Measurements from ENCODE around the gene SLC39A11.

The SLC39A11 gene

DNA sequence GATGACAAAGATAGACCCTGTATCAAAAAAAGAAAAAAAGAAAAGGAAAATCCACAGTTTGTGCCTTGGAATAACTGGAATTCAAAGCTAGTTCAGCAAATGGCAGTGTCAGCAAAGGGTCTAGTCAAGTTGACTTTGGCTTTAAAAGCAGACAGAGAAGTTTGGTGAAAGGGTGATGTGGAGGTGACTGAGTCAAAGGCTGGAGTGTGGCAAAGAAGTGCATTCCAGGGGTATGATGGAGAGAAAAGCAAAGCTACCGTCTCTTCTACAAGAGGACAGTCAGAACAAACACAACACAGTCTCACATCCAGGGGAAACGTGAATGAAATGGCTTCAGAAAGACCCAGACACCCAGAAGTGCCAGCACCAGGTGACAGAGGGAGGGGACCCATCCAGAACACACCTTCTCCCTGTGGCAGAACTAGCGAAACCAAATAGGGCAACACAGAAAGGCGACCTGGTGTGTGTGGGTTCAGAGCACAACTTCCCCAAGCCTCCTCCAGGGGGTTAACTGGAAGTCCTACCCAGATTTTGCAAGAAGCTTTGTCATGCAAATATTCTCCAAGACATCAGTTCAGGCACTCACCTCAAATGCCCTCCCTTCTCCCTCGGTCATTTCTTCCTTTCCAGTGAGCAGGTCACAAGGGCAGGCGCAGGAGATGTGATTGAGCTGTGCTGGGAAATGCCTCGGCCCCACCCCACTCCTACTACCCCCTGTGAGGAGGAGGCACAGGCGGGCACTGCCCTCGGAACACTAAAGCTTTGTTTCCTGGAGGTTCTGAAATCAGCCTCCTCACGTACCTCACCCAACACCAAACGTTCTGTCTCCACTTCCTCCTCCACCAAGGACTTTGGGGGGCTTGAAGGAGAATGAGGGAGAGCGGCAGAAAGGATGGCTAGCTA lies 489.7 kb downstream of the SLC39A11 start:
- DNase-seq (ENCODE audit: low read depth, low spot score): peak; percentile 90

DNA sequence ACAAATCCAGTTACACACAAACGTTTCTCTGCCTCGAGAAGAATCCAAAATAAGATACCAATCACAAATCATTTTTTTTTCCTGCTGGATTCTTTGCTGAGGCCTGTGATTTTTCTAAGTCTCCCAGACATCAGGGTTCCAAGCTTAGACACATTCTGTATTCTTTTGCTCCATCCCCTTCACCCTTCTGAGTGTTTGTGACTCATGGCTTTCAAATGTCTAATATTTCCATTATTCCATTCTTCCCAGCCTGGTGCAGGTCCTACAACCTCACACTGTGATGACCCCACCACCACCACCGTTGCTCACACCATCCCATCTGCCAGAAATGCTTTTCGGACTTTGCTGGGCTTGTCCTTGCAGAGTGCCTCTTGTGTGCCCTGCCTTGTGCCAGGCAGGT lies 491.6 kb downstream of the SLC39A11 start:
- DNase-seq (ENCODE audit: low read depth, low spot score): peak; percentile 89

DNA sequence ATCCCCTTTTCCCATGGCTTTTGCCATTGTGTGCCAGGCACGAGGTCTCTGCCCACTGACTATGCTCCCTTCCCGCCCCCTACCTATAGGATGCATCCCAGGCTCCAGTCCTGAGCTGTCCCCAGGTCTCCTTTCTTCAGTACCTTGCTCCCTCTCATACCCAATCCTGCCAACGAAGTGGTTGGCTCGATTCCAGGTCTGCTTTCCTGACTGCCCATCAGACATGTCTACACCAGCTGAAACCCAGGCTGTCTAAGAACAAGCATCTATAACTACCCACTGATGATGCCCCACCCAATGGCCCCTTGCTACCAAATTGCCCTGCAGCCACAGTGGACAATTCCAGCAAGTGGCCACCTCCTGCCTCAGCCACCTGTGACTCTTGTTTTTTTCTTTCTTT lies 492.6 kb downstream of the SLC39A11 start:
- DNase-seq (ENCODE audit: low read depth, low spot score): no peak

DNA sequence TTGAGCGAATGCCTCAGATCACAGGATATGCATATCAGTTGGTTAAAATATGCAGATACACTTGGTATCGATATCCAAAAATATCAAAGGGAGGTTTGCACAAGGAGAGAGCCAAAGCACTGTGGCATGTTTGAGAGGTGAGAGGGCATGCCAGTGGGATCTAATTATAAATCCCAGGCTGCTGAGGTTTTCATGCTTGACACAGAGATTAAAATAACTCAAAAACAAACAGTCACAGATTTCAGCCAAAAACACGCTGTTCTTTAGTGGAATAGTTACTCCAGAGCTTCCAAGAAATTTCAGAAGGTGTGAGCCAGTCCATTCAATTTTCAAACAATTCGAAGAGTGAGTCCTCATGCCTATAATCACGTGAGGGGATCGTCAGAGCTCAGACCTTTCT lies 493.8 kb downstream of the SLC39A11 start:
- peak; percentile 62 for DNase-seq (ENCODE audit: low read depth, low spot score)

DNA sequence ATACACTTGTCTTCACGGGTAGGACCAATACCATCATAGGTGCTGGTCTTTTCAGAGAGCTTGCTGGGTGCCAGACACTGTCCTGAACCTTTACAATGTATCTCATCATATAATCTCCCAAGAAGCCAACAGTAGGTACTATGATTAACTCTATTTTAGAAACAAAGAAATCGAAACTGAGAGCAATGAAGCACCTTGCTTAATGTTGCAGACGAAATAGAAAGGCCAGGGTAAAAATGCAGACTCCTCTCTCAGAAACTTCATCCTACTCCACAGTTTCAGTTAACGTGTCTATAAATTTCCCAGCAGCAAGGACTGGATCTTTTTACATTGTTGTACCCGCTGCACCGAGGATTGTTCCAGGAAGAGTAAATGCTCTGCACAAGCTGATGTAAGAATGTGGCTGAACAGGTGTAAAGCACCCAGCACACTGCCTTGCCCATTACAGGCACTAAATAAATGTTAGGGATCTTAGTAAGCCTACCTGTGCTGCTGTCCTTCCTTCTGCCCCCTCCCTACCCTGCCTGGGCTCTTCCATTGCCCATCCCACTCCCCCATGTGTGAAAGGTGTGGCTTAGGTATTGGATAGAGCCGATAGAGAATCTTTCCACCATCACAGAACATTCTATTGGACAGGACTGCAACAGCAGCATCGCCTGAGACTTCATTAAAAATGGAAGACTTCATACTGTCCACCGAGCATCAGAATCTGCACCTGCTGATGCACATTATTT lies 495.0 kb downstream of the SLC39A11 start:
- no peak for DNase-seq (ENCODE audit: low read depth, low spot score)

All from astrocyte of the hippocampus (primary cell).